ENCODE data around the gene IDH2. TPM values are rescaled to one million over a fixed set of nuclear protein-coding genes. Genes with fewer than 3 reads are reported as not detected.
A peak's percentile ranks its signal among the peaks of the same experiment; 100 is the strongest.

Gene IDH2
- total and polyA plus RNA-seq, 2 of the 13 experiments (the other 11 are each of a cell fraction or from before 2014, with no cell fraction given): 121 to 145 TPM

GRCh38 chr15:90126596-90127435 lies 24.5 kb upstream of the IDH2 start (continued):
- TF ChIP-seq ZBTB38 (CRISPR knock-in tag; IDR thresholded peaks at IDR 0.05) (peak; percentile 50; the same call in 1 of the 2 replicates), ZNF646 (CRISPR knock-in tag; IDR thresholded peaks at IDR 0.05) (no peak), LRRFIP1 (CRISPR knock-in tag; conservative IDR thresholded peaks at IDR 0.05) (no peak), NFKB2 (CRISPR knock-in tag; IDR thresholded peaks at IDR 0.05; ENCODE audit: borderline replicate concordance) (peak; percentile 49; the same call in 1 of the 2 replicates), CENPT (CRISPR knock-in tag; IDR thresholded peaks at IDR 0.05; ENCODE audit: low read depth) (no peak), GATAD1 (CRISPR knock-in tag; IDR thresholded peaks at IDR 0.05) (peak; percentile 44; the same call in 1 of the 2 replicates), RORA (CRISPR knock-in tag; IDR thresholded peaks at IDR 0.05) (no peak), KDM2A (CRISPR knock-in tag; IDR thresholded peaks at IDR 0.05; ENCODE audit: borderline replicate concordance, low read depth) (peak; percentile 65; the same call in 1 of the 2 replicates), ZNF670 (CRISPR knock-in tag; IDR thresholded peaks at IDR 0.05; ENCODE audit: borderline replicate concordance) (0 out of 2 replicates have a peak, but pooled peaks have one; percentile 47), PAXIP1 (CRISPR knock-in tag; conservative IDR thresholded peaks at IDR 0.05) (peak; percentile 87), DMAP1 (CRISPR knock-in tag; IDR thresholded peaks at IDR 0.05) (no peak), SKI (IDR thresholded peaks at IDR 0.05; ENCODE audit: partially characterized antibody) (peak; percentile 17), FOSL1 (CRISPR knock-in tag; IDR thresholded peaks at IDR 0.05; ENCODE audit: borderline replicate concordance) (no peak), NCOA5 (CRISPR knock-in tag; IDR thresholded peaks at IDR 0.05) (no peak), THYN1 (CRISPR knock-in tag; IDR thresholded peaks at IDR 0.05; ENCODE audit: borderline replicate concordance, low read depth) (no peak)
